Measurements from ENCODE around the gene NFRKB. TPM values are rescaled to one million over a fixed set of nuclear protein-coding genes. Genes with fewer than 3 reads are reported as not detected.

The NFRKB gene
- total and polyA plus RNA-seq, 2 of the 8 experiments (the other 6 are each of a cell fraction or from before 2014, with no cell fraction given) = 17.0 to 31.0 TPM

DNA sequence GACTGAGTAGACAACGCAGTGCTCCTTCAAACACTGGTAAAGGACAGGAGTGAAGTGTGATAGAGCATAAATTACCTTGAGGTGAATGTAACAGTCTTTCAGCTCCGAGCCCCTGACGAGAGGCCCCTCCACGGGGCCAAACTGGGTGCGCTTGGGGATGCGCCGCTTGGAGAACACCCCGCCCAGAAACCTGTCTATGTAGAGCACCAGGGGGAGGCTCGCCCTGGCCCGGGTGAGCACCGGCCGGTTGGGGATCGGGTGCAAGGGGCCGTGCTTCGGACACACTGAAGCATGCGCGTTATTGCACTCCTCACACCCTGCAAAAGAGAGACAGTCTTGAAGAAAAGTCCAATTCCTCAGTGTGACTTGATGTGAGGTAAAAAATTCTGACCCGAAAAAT, 49.3 kb upstream of the NFRKB start (continued):
- TF ChIP-seq TEAD4 (IDR thresholded peaks at IDR 0.05; ENCODE audit: low read depth, low read length) (no peak), CTBP2 (IDR thresholded peaks at IDR 0.05; ENCODE audit: borderline replicate concordance, insufficient read depth, insufficient read length, low read length) (no peak)
